ENCODE measurements around the gene MSANTD2. TPM values are rescaled to one million over a fixed set of nuclear protein-coding genes. Genes with fewer than 3 reads are reported as not detected.

The MSANTD2 gene
- total RNA-seq, 6 experiments from 2014 or later: 2.6 to 4.7 (median 3.6) TPM

- intact Hi-C loops (cut with DNase I): no loop called here
- ATAC-seq (no peak), DNase-seq (no peak)
- H3K9me3 ChIP-seq: no peaks in the 10 kb centered on the region
- TF ChIP-seq POLR2A (IDR thresholded peaks at IDR 0.05) (no peak), CTCF (IDR thresholded peaks at IDR 0.05) (no peak)
- peaks cover 0 to 12% (median 0%) of the 10 kb centered on the region in 4 donors for H3K4me1 ChIP-seq
- H3K27ac ChIP-seq: no peak overlapping the region
- no peak overlapping the region for H3K4me3 ChIP-seq
- 55% methylated on average over 3 of the region's 3 CpGs for WGBS (ENCODE audit: insufficient coverage, low coverage, low lambda C conversion rate, missing lambda C conversion rate)
- no peaks in the 10 kb centered on the region for H3K36me3 ChIP-seq
- H3K27me3 ChIP-seq: peaks cover 0 to 6% of the 10 kb centered on the region in 2 donors
These were observed 83.6 kb downstream of the MSANTD2 start for GRCh38 chr11:124716591-124716990.

Other genes starting within 250 kb of the MSANTD2 start
- not detected for gene OR8A1, start 230.4 kb downstream of the MSANTD2 start, total RNA-seq
- gene PANX3, start 189.0 kb downstream of the MSANTD2 start, total RNA-seq: not detected
- gene TBRG1, start 177.5 kb downstream of the MSANTD2 start, total RNA-seq: 10 to 100 TPM; 13.3 to 20.5 (median 17.9) TPM
- gene SIAE, start 126.7 kb downstream of the MSANTD2 start, total RNA-seq: 10 to 100 TPM; 30.9 to 56.8 (median 35.6) TPM
- 1 to 10 TPM in 3 of 6 experiments, under 1 TPM in 3; 0.23 to 4.0 (median 1.2) TPM for gene SPA17, start 126.5 kb downstream of the MSANTD2 start, total RNA-seq
- 1 to 10 TPM in 3 of 6 experiments, under 1 TPM in 2, not detected in 1; 0.43 to 4.6 (median 1.4) TPM for gene NRGN, start 60.5 kb downstream of the MSANTD2 start, total RNA-seq
- 1 to 10 TPM in 2 of 6 experiments, under 1 TPM in 3, not detected in 1; 0.68 to 1.4 (median 0.83) TPM for gene VSIG2, start 48.2 kb downstream of the MSANTD2 start, total RNA-seq
- 10 to 100 TPM in 3 of 6 experiments, 1 to 10 TPM in 3; 6.1 to 15.3 (median 9.7) TPM for gene ESAM, start 38.1 kb downstream of the MSANTD2 start, total RNA-seq
- 1 to 10 TPM in 5 of 6 experiments, under 1 TPM in 1; 0.80 to 3.6 (median 1.8) TPM for gene ROBO3, start 65.0 kb upstream of the MSANTD2 start, total RNA-seq
- 10 to 100 TPM in 3 of 6 experiments, 1 to 10 TPM in 3; 3.6 to 18.8 (median 9.0) TPM for gene ROBO4, start 97.5 kb upstream of the MSANTD2 start, total RNA-seq
- gene HEPN1, start 118.8 kb upstream of the MSANTD2 start, total RNA-seq: under 1 TPM in 1 of 6 experiments, not detected in 5; 0.18 TPM
- gene HEPACAM, start 135.6 kb upstream of the MSANTD2 start, total RNA-seq: 10 to 100 TPM in 1 of 6 experiments, 1 to 10 TPM in 4, under 1 TPM in 1; 0.30 to 30.8 (median 2.3) TPM
- gene CCDC15, start 153.8 kb upstream of the MSANTD2 start, total RNA-seq: 1 to 10 TPM in 2 of 6 experiments, under 1 TPM in 4; 0.57 to 1.8 (median 0.70) TPM

Measured in right lobe of liver (tissue), 6 donors.